Kidney tubule cell (primary cell): ENCODE data around the gene EXOC4.
A peak's percentile ranks its signal among the peaks of the same experiment; 100 is the strongest.
"Not testable (repeated sequence)": the region's sequence is repeated elsewhere in the genome, so short reads cannot be mapped to it uniquely, and the experiment has no call there.

Source experiments
- DNase-seq: peaks from one replicate; pipeline ENCODE4 v3.0.0-alpha.2; 2018; ENCODE audit warnings: low spot score

Gene EXOC4

GRCh38 chr7:133275446-133276095, 22.7 kb downstream of the EXOC4 start:
- DNase-seq, result no peak

- not testable (repeated sequence) for DNase-seq
Observed at GRCh38 chr7:133278975-133279374, 26.1 kb downstream of the EXOC4 start.

GRCh38 chr7:133282094-133282493, 29.2 kb downstream of the EXOC4 start:
- no peak for DNase-seq

- no peak for DNase-seq
Observed at GRCh38 chr7:133284092-133284491, 31.2 kb downstream of the EXOC4 start.

- no peak for DNase-seq
Observed at GRCh38 chr7:133288970-133289369, 36.1 kb downstream of the EXOC4 start.

- DNase-seq, result peak; percentile 43
Observed at GRCh38 chr7:133290041-133290440, 37.2 kb downstream of the EXOC4 start.

GRCh38 chr7:133290676-133291333, 37.9 kb downstream of the EXOC4 start:
- peak; percentile 13 for DNase-seq

GRCh38 chr7:133292631-133293030, 39.8 kb downstream of the EXOC4 start:
- peak; percentile 39 for DNase-seq

- DNase-seq, result no peak
Observed at GRCh38 chr7:133293384-133294160, 40.7 kb downstream of the EXOC4 start.

- DNase-seq, result no peak
Observed at GRCh38 chr7:133294234-133294633, 41.4 kb downstream of the EXOC4 start.

GRCh38 chr7:133295484-133295883, 42.6 kb downstream of the EXOC4 start:
- DNase-seq, result no peak

GRCh38 chr7:133297093-133297492, 44.2 kb downstream of the EXOC4 start:
- no peak for DNase-seq

GRCh38 chr7:133298080-133298479, 45.2 kb downstream of the EXOC4 start:
- DNase-seq, result no peak

- DNase-seq, result no peak
Observed at GRCh38 chr7:133299676-133300075, 46.8 kb downstream of the EXOC4 start.

- no peak for DNase-seq
Observed at GRCh38 chr7:133300088-133300487, 47.2 kb downstream of the EXOC4 start.

- no peak for DNase-seq
Observed at GRCh38 chr7:133300811-133301210, 47.9 kb downstream of the EXOC4 start.

- no peak for DNase-seq
Observed at GRCh38 chr7:133301444-133301843, 48.6 kb downstream of the EXOC4 start.

GRCh38 chr7:133303372-133303771, 50.5 kb downstream of the EXOC4 start:
- DNase-seq, result no peak

- DNase-seq, result no peak
Observed at GRCh38 chr7:133303931-133304330, 51.1 kb downstream of the EXOC4 start.

GRCh38 chr7:133309333-133309732, 56.5 kb downstream of the EXOC4 start:
- DNase-seq, result no peak

- peak; percentile 61 for DNase-seq
Observed at GRCh38 chr7:133310232-133310862, 57.5 kb downstream of the EXOC4 start.

GRCh38 chr7:133313575-133313974, 60.7 kb downstream of the EXOC4 start:
- DNase-seq, result no peak

- DNase-seq, result no peak
Observed at GRCh38 chr7:133314084-133314483, 61.2 kb downstream of the EXOC4 start.
